HG03060 (cell line): ENCODE measurements around the gene PTPRT.
"Not testable (repeated sequence)": the region's sequence is repeated elsewhere in the genome, so short reads cannot be mapped to it uniquely, and the experiment has no call there.

ENCODE experiments used
- ATAC-seq: cut with Tn5 transposase; IDR thresholded peaks from one replicate; pipeline ENCODE4 v1.9.1; 2021; ENCODE audit warnings: low read depth, moderate number of reproducible peaks; ENCODE audit not compliant: unreplicated experiment

Gene PTPRT

GRCh38 chr20:42274986-42275385 is 914.7 kb downstream of the PTPRT start:
- ATAC-seq, result no peak

- no peak for ATAC-seq
These were observed 917.2 kb downstream of the PTPRT start for GRCh38 chr20:42272516-42272915.

- ATAC-seq, result no peak
These were observed 919.2 kb downstream of the PTPRT start for GRCh38 chr20:42270539-42270938.

- no peak for ATAC-seq
These were observed 921.8 kb downstream of the PTPRT start for GRCh38 chr20:42267793-42268384.

GRCh38 chr20:42261766-42262270 is 927.9 kb downstream of the PTPRT start:
- no peak for ATAC-seq

- ATAC-seq, result no peak
These were observed 929.5 kb downstream of the PTPRT start for GRCh38 chr20:42260184-42260583.

GRCh38 chr20:42259389-42259788 is 930.3 kb downstream of the PTPRT start:
- ATAC-seq, result no peak

- no peak for ATAC-seq
These were observed 931.0 kb downstream of the PTPRT start for GRCh38 chr20:42258564-42259302.

GRCh38 chr20:42255821-42256220 is 933.9 kb downstream of the PTPRT start:
- ATAC-seq, result no peak

GRCh38 chr20:42254673-42255072 is 935.0 kb downstream of the PTPRT start:
- no peak for ATAC-seq

GRCh38 chr20:42252116-42252515 is 937.6 kb downstream of the PTPRT start:
- ATAC-seq, result no peak

GRCh38 chr20:42218621-42219374 is 970.9 kb downstream of the PTPRT start:
- no peak for ATAC-seq

GRCh38 chr20:42214074-42214473 is 975.6 kb downstream of the PTPRT start:
- no peak for ATAC-seq

GRCh38 chr20:42212391-42212790 is 977.3 kb downstream of the PTPRT start:
- ATAC-seq, result no peak

GRCh38 chr20:42206557-42206956 is 983.1 kb downstream of the PTPRT start:
- ATAC-seq, result not testable (repeated sequence)

GRCh38 chr20:42204109-42204660 is 985.5 kb downstream of the PTPRT start:
- ATAC-seq, result no peak

GRCh38 chr20:42197599-42197998 is 992.1 kb downstream of the PTPRT start:
- no peak for ATAC-seq

- ATAC-seq, result no peak
These were observed 996.6 kb downstream of the PTPRT start for GRCh38 chr20:42193119-42193518.

- ATAC-seq, result no peak
These were observed 997.4 kb downstream of the PTPRT start for GRCh38 chr20:42192321-42192720.

- ATAC-seq, result no peak
These were observed 998.4 kb downstream of the PTPRT start for GRCh38 chr20:42191140-42191860.
